ENCODE results near the gene PON2. TPM values are rescaled to one million over a fixed set of nuclear protein-coding genes. Genes with fewer than 3 reads are reported as not detected.

The PON2 gene
- total and polyA plus RNA-seq, 2 of the 8 experiments (the other 6 are each of a cell fraction or from before 2014, with no cell fraction given) = 20.6 to 31.0 TPM

- CTCF ChIA-PET (ENCODE audit: partially characterized antibody) = interaction anchor here (0.8 to 2.2 kb wide), 2 partner anchors 85 to 297 kb away, joined by 3 to 5 read pairs; no protein-coding TSS in a partner anchor
- Histone ChIP-seq H2BK12ac (ENCODE audit: low read depth, low read length) (no peak overlapping the region), H2AK5ac (ENCODE audit: low read depth, low read length) (no peak overlapping the region)
- TF ChIP-seq POLR2A (IDR thresholded peaks at IDR 0.05; ENCODE audit: control extremely low read depth in 1 of 2, low read depth in 2 of 2, low read length in 2 of 2) (no peak), TBP (IDR thresholded peaks at IDR 0.05; ENCODE audit: low read depth, low read length) (no peak), SIX5 (IDR thresholded peaks at IDR 0.05; ENCODE audit: low read depth, low read length) (no peak), RBBP5 (IDR thresholded peaks at IDR 0.05; ENCODE audit: borderline replicate concordance, low read depth, low read length) (no peak)
Measured at GRCh38 chr7:95391761-95392160, 43.1 kb downstream of the PON2 start.

More at GRCh38 chr7:95391761-95392160, 43.1 kb downstream of the PON2 start:
- H3K4me2 ChIP-seq (ENCODE audit: insufficient read depth in 1 of 2, low read depth in 2 of 2, low read length in 2 of 2) = no peak overlapping the region
- no peak overlapping the region for H2BK5ac ChIP-seq (ENCODE audit: low read depth, low read length)
- no peaks in the 10 kb centered on the region; a peak in 1 of 7 replicates for H3K4me1 ChIP-seq (replicated peaks in 1 of 4; ENCODE audit: control insufficient read depth in 3 of 4, insufficient read depth in 4 of 4, low read length in 3 of 4)
- no peak overlapping the region for H4K8ac ChIP-seq (ENCODE audit: extremely low read depth, insufficient read depth, low read length)
- no peak overlapping the region for H3K23ac ChIP-seq (ENCODE audit: insufficient read length)
- no peak overlapping the region for H3K56ac ChIP-seq (replicated peaks; ENCODE audit: insufficient read length, low read depth, low read length)
- no peak overlapping the region for H4K91ac ChIP-seq (replicated peaks; ENCODE audit: insufficient read length, low read length)
- WGBS, 2 experiments (ENCODE audit: extremely low coverage in 1 of 2, insufficient coverage in 1 of 2, insufficient read length in 1 of 2, insufficient replicate concordance in 2 of 2, low coverage in 1 of 2, low lambda C conversion rate in 2 of 2, missing lambda C conversion rate in 1 of 2) = 89% methylated on average over 2 of the region's 2 CpGs; no CpG with 5 or more reads in 1 of the 2 experiments
- no peaks in the 10 kb centered on the region for H3K36me3 ChIP-seq (ENCODE audit: control insufficient read depth in 2 of 4, insufficient read depth in 4 of 4, low read length in 3 of 4)
- no peak overlapping the region for H3K4ac ChIP-seq (replicated peaks; ENCODE audit: insufficient read length, low read depth, low read length)
- no peak overlapping the region for H3K4me3 ChIP-seq (ENCODE audit: extremely low read depth in 1 of 4, insufficient read depth in 2 of 4, low read depth in 3 of 4, low read length in 4 of 4)
- no peaks in the 10 kb centered on the region for H4K20me1 ChIP-seq (replicated peaks in 1 of 2; ENCODE audit: control insufficient read depth in 1 of 2, insufficient read depth in 2 of 2, low read length in 2 of 2)
- H3K27me3 ChIP-seq (replicated peaks in 1 of 4; ENCODE audit: control insufficient read depth in 3 of 4, extremely low read depth in 1 of 4, insufficient read depth in 3 of 4, low read length in 3 of 4) = no peaks in the 10 kb centered on the region
- no peak overlapping the region for H2BK120ac ChIP-seq (replicated peaks; ENCODE audit: low read depth, low read length)
- no peak overlapping the region for H3K18ac ChIP-seq (ENCODE audit: extremely low read depth, low read length)
- no peak overlapping the region for H2BK15ac ChIP-seq (ENCODE audit: low read length)
- no peak for FAIRE-seq
- no peak for DNase-seq (ENCODE audit: low read depth in 1 of 2, low spot score in 2 of 2)
- H3K9ac ChIP-seq (replicated peaks in 1 of 4; ENCODE audit: extremely low read depth in 1 of 4, low read depth in 3 of 4, low read length in 3 of 4) = no peak overlapping the region
- no peaks in the 10 kb centered on the region for H3K79me2 ChIP-seq (ENCODE audit: control insufficient read depth in 1 of 2, insufficient read depth in 2 of 2, low read length in 2 of 2)
- no peaks in the 10 kb centered on the region for H3K79me1 ChIP-seq (ENCODE audit: low read depth, low read length)
- no peak overlapping the region for H4K5ac ChIP-seq (ENCODE audit: insufficient read length, low read depth, low read length)
- H3K27ac ChIP-seq (ENCODE audit: low read depth, low read length) = no peak overlapping the region
- H2BK20ac ChIP-seq (ENCODE audit: low read length) = no peak overlapping the region
- POLR2A ChIA-PET (ENCODE audit: partially characterized antibody) = no interaction called here
- H2AFZ ChIP-seq (ENCODE audit: low read length) = no peak overlapping the region
- no peaks in the 10 kb centered on the region for H3K23me2 ChIP-seq (ENCODE audit: low read depth, low read length)
- H3K14ac ChIP-seq (ENCODE audit: insufficient read length) = no peak overlapping the region
- H3K9me3 ChIP-seq (ENCODE audit: insufficient read depth in 2 of 2, low read depth in 1 of 2, low read length in 1 of 2) = no peaks in the 10 kb centered on the region
